ENCODE results near the gene VWA3B. TPM values are rescaled to one million over a fixed set of nuclear protein-coding genes. Genes with fewer than 3 reads are reported as not detected.
"Not testable (repeated sequence)": the region's sequence is repeated elsewhere in the genome, so short reads cannot be mapped to it uniquely, and the experiment has no call there.

VWA3B gene
- total RNA-seq, 1 donor = not detected

GRCh38 chr2:98093611-98094010 lies 6.6 kb downstream of the VWA3B start:
- H3K4me3 ChIP-seq (ENCODE audit: low read depth, low read length) = no peak overlapping the region
- TF ChIP-seq CTCF (IDR thresholded peaks at IDR 0.05; ENCODE audit: insufficient read depth, low read length) = no peak
- no peak for DNase-seq (ENCODE audit: low read depth)

- DNase-seq (ENCODE audit: low read depth) = no peak
- TF ChIP-seq CTCF (IDR thresholded peaks at IDR 0.05; ENCODE audit: insufficient read depth, low read length) = no peak
- no peak overlapping the region for H3K4me3 ChIP-seq (ENCODE audit: low read depth, low read length)
Measured at GRCh38 chr2:98099939-98100743, 13.2 kb downstream of the VWA3B start.

GRCh38 chr2:98102315-98102714 lies 15.3 kb downstream of the VWA3B start:
- H3K4me3 ChIP-seq (ENCODE audit: low read depth, low read length); DNase-seq (ENCODE audit: low read depth): not testable (repeated sequence)

- DNase-seq (ENCODE audit: low read depth) = no peak
- no peak overlapping the region for H3K4me3 ChIP-seq (ENCODE audit: low read depth, low read length)
- no peak for TF ChIP-seq CTCF (IDR thresholded peaks at IDR 0.05; ENCODE audit: insufficient read depth, low read length)
Measured at GRCh38 chr2:98102878-98103277, 15.9 kb downstream of the VWA3B start.

GRCh38 chr2:98108110-98108509 lies 21.1 kb downstream of the VWA3B start:
- TF ChIP-seq CTCF (IDR thresholded peaks at IDR 0.05; ENCODE audit: insufficient read depth, low read length) = no peak
- no peak for DNase-seq (ENCODE audit: low read depth)
- no peak overlapping the region for H3K4me3 ChIP-seq (ENCODE audit: low read depth, low read length)

GRCh38 chr2:98110741-98111140 lies 23.8 kb downstream of the VWA3B start:
- no peak for TF ChIP-seq CTCF (IDR thresholded peaks at IDR 0.05; ENCODE audit: insufficient read depth, low read length)
- no peak for DNase-seq (ENCODE audit: low read depth)
- H3K4me3 ChIP-seq (ENCODE audit: low read depth, low read length) = no peak overlapping the region

- TF ChIP-seq CTCF (IDR thresholded peaks at IDR 0.05; ENCODE audit: insufficient read depth, low read length) = no peak
- no peak overlapping the region for H3K4me3 ChIP-seq (ENCODE audit: low read depth, low read length)
- DNase-seq (ENCODE audit: low read depth) = no peak
Measured at GRCh38 chr2:98114643-98115330, 27.8 kb downstream of the VWA3B start.
